GM21447 (cell line): ENCODE results near the gene LPCAT1.
"Not testable (repeated sequence)": the region's sequence is repeated elsewhere in the genome, so short reads cannot be mapped to it uniquely, and the experiment has no call there.

Source experiments
- ATAC-seq: cut with Tn5 transposase; IDR thresholded peaks from one replicate; pipeline ENCODE4 v1.9.1; 2021; ENCODE audit not compliant: unreplicated experiment

The LPCAT1 gene

GRCh38 chr5:1468629-1469527 is 54.9 kb downstream of the LPCAT1 start:
- ATAC-seq, result no peak

GRCh38 chr5:1468247-1468612 is 55.5 kb downstream of the LPCAT1 start:
- ATAC-seq, result no peak

- ATAC-seq, result no peak
These were observed 56.2 kb downstream of the LPCAT1 start for GRCh38 chr5:1467341-1468246.

- no peak for ATAC-seq
These were observed 57.0 kb downstream of the LPCAT1 start for GRCh38 chr5:1466631-1467265.

DNA sequence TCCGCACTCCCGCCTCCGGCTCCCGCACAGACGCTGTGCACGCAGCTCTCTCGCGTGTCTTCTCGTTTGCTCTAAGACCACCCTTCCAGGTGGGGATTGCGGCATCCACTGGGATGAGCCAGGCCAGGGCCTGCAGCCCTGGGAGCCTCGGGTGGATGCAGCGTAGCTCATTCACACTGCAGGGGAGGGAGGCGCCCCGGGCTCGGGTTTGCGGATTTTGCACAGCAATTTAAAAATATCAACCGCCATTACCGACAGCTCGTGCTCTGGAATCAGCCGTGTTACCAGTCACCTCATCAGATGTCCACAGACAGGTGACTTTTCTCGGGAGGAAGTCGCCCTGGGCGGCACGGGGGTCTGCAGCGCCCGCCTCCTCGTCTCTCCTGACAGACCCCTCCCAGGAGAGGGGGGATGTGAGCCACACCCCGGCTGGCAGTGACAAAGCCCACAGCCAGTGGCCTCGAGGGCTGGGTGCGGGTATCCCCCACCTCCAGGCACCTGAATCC is 57.7 kb downstream of the LPCAT1 start:
- ATAC-seq, result no peak

GRCh38 chr5:1465117-1465516 is 58.6 kb downstream of the LPCAT1 start:
- ATAC-seq, result no peak

DNA sequence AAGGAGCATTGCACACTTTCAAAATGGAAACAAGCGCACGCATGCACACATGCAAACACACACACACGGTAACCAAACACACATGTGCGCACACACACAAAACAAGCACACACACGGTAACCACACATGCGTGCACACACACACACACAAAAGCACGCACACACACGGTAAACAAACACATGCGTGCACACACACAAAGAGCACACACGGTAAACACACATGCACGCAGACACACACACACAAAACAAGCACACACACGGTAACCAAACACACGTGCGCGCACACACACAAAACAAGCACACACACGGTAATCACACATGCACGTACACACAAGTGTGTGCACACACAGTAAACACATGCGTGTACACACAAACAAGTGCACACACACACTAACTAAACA is 59.2 kb downstream of the LPCAT1 start:
- ATAC-seq, result no peak

DNA sequence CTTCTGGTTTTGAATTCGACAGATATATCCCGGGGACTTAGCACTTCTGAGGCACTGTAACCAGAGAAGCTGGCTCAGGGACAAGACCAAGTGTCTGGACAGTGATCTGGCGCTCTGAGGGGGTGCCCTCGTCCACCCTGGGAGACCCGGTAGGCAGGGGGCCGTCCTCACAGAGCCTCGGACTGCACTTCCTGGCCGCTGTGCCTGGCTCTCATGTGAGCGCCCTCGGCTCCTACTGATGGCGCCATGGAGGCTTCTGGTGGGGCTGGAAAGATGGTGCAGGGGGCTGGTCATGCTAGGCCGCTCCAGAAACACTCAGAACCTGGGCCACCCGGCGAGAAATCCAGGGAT is 59.7 kb downstream of the LPCAT1 start:
- ATAC-seq, result no peak

DNA sequence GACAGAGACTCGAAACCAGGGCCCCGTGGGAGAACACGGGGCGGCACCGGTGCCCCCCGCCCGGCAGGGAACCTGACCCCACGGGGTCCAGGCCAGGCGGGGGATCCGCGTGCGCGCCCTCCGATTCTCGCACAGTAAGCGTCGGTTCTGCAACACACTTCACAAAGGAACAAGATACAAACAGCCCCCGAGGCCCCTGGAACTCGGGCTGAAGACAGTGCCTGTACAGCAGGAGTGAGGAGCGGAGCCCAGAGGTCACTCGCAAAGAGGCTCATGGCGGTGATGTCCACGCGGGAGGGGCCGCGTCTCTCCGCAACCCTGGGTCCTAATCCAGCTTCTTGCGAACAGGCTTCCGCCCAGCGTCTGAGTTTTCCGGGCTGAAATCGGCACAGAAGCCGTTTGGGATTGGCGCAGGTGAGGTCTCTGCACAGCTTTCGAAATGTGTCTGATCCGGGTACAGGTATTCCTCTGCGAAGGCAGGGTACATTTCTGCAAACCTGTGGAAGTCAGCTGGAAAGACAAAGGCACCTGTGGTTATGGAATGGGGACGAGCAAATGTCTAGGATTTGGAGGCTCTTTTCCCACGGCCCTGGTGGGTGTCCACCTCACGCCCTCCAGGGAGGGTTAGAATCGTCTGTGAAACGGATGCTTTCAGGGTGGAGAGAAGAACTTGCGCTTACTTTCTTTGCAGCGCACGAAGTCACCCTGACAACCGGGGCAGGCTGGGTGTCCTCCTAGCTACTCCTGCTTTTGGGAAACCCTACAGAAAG is 60.2 kb downstream of the LPCAT1 start:
- no peak for ATAC-seq

- ATAC-seq, result no peak
These were observed 61.4 kb downstream of the LPCAT1 start for GRCh38 chr5:1462358-1462757.

- no peak for ATAC-seq
These were observed 62.4 kb downstream of the LPCAT1 start for GRCh38 chr5:1461396-1461795.

GRCh38 chr5:1460054-1460682 is 63.6 kb downstream of the LPCAT1 start:
- no peak for ATAC-seq

GRCh38 chr5:1459435-1459834 is 64.3 kb downstream of the LPCAT1 start:
- ATAC-seq, result not testable (repeated sequence)

DNA sequence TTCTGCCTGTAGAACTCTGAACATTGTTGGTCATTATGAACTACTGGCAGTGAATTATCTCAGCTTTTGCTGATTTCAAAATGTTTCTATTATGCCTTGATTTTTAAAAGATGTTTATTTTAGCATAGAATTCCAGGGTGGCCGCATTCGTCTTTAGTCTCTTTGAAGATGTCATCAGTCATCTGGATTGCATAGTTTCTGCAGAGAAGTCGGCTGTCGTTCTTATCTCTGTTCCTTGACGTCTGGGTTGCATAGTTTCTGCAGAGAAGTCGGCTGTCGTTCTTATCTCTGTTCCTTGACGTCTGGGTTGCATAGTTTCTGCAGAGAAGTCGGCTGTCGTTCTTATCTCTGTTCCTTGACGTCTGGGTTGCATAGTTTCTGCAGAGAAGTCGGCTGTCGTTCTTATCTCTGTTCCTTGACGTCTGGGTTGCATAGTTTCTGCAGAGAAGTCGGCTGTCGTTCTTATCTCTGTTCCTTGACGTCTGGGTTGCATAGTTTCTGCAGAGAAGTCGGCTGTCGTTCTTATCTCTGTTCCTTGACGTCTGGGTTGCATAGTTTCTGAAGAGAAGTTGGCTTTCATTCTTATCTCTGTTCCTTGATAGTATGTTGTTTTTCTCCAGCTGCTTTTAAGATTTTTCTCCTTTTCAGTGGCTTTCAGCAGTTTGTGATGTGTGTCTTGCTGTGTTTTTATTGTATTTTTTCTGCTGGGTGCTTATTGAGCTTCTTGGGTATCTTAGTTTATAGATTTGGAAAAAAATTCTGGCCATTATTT is 67.5 kb downstream of the LPCAT1 start:
- not testable (repeated sequence) for ATAC-seq

DNA sequence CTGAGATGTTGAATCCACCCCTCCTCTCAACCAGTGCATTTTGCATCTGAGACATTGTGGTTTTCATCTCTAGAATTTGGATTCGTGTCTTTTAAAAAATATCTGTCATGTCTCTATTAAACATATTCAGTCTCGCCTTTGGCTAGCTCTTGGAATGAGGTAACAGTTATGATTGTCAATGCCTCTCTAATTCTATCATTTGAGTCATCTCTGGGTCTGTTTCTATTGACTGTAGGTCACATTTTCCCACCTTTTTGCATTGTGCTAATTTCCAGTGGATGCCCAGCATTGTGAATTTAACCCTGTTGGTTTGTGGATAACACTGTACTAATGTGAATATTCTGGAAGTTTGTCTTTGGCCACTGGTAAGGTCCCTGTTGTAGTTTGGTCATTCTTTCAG is 70.1 kb downstream of the LPCAT1 start:
- ATAC-seq, result no peak

DNA sequence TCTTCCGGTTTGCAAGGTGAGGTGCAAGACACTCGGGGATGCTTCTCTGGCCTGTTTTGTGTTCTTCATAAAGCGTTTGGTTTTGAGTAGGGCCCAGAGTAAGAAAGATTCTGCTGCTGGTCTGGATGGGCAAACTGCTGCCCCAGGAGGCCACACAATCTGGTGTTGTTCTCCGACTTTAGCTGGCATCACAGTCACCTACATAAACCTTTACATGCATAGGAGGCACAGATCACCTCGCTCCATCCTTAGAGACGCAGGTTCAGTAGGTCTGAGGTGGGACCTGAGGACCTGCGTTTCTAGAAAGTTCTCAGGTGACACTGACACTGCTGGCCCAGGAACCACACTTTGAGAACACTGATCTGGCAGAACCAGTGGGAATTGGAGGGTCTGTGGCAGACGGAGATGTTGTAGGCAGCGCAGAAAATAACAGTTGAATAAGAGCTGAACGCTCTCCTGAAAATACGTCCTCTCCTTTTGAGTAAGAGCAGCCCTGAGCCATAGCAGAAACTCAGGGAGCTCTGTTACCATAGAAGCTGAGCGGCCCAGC is 74.6 kb downstream of the LPCAT1 start:
- ATAC-seq, result no peak

- no peak for ATAC-seq
These were observed 75.2 kb downstream of the LPCAT1 start for GRCh38 chr5:1448511-1449011.

DNA sequence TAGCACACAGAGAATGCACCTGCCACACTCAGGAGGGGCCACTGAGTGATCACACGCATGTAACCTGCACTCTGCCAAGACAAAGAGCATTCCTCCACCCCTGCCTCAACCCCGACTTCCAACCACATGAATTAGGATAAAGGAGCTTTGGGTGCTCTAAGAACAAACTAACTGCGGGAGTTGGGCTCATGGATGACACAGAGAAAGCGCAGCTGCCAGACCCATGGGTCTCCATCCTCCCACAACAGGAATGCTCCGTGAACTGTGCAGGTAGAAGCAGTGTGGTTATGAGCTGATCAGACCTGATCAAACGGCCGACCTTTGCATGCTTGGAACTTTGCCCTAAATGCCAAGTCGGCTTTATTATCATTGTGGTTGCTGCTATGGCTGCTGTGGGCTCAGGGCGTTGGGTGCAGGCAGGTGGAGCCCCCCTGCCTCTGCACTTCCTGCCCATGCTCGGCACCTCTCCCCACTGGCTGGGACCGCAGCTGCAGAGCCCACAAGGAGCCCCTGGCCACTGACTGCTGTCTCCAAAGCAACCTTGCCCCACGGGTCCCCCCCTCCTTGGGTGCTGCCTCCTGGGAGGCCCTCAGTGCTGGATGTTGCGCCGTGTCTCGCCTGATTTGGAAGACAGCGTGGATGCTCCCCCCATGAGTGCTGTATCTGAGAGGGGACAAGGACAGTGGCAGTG is 75.9 kb downstream of the LPCAT1 start:
- no peak for ATAC-seq
